ENCODE measurements around the gene PEPD.

The PEPD gene

GRCh38 chr19:33511346-33511745 lies 10.2 kb downstream of the PEPD start:
- H3K9me2 ChIP-seq (ENCODE audit: low read depth, low read length), result no peaks in the 10 kb centered on the region
- no peaks in the 10 kb centered on the region for H3K9me3 ChIP-seq (ENCODE audit: low read length)
- no peaks in the 10 kb centered on the region for H4K20me1 ChIP-seq (ENCODE audit: insufficient read depth, low read length)
- no peaks in the 10 kb centered on the region for H3K36me3 ChIP-seq (ENCODE audit: insufficient read depth, low read length)
- no peaks in the 10 kb centered on the region for H3K4me1 ChIP-seq (ENCODE audit: insufficient read depth, low read length, severe bottlenecking)
- no peak overlapping the region for H3K9ac ChIP-seq (ENCODE audit: low read length)
- H2AFZ ChIP-seq (ENCODE audit: low read length), result no peak overlapping the region
- no peaks in the 10 kb centered on the region for H3F3A ChIP-seq (ENCODE audit: insufficient read depth, low read length)
- TF ChIP-seq EZH2 (IDR thresholded peaks at IDR 0.05; ENCODE audit: borderline replicate concordance, low read length) (no peak), CTCF (IDR thresholded peaks at IDR 0.05; ENCODE audit: low read length) (no peak)
- no peak overlapping the region for H3K4me2 ChIP-seq (ENCODE audit: low read length)
- H3K27me3 ChIP-seq (ENCODE audit: insufficient read depth, low read length), result no peaks in the 10 kb centered on the region
- H3K27ac ChIP-seq (ENCODE audit: low read depth, low read length, poor library complexity, severe bottlenecking), result no peak overlapping the region
- no peak overlapping the region for H3K4me3 ChIP-seq (ENCODE audit: low read depth, low read length, poor library complexity, severe bottlenecking)
- no peaks in the 10 kb centered on the region for H3K79me2 ChIP-seq (ENCODE audit: insufficient read depth, low read length)

- TF ChIP-seq EZH2 (IDR thresholded peaks at IDR 0.05; ENCODE audit: borderline replicate concordance, low read length), result no peak
- TF ChIP-seq CTCF (IDR thresholded peaks at IDR 0.05; ENCODE audit: low read length), result no peak
- no peak overlapping the region for H2AFZ ChIP-seq (ENCODE audit: low read length)
- no peak overlapping the region for H3K9ac ChIP-seq (ENCODE audit: low read length)
- no peaks in the 10 kb centered on the region for H3K27me3 ChIP-seq (ENCODE audit: insufficient read depth, low read length)
- H3K9me2 ChIP-seq (ENCODE audit: low read depth, low read length), result no peaks in the 10 kb centered on the region
- no peaks in the 10 kb centered on the region for H3K4me1 ChIP-seq (ENCODE audit: insufficient read depth, low read length, severe bottlenecking)
- no peaks in the 10 kb centered on the region for H3K79me2 ChIP-seq (ENCODE audit: insufficient read depth, low read length)
- no peaks in the 10 kb centered on the region for H4K20me1 ChIP-seq (ENCODE audit: insufficient read depth, low read length)
- no peak overlapping the region for H3K27ac ChIP-seq (ENCODE audit: low read depth, low read length, poor library complexity, severe bottlenecking)
- H3K4me3 ChIP-seq (ENCODE audit: low read depth, low read length, poor library complexity, severe bottlenecking), result no peak overlapping the region
- H3K4me2 ChIP-seq (ENCODE audit: low read length), result no peak overlapping the region
- no peaks in the 10 kb centered on the region for H3F3A ChIP-seq (ENCODE audit: insufficient read depth, low read length)
- no peaks in the 10 kb centered on the region for H3K9me3 ChIP-seq (ENCODE audit: low read length)
- H3K36me3 ChIP-seq (ENCODE audit: insufficient read depth, low read length), result no peaks in the 10 kb centered on the region
Observed at GRCh38 chr19:33510462-33511194, 11.0 kb downstream of the PEPD start.

GRCh38 chr19:33509774-33510173 lies 11.8 kb downstream of the PEPD start:
- TF ChIP-seq CTCF (IDR thresholded peaks at IDR 0.05; ENCODE audit: low read length) (no peak), EZH2 (IDR thresholded peaks at IDR 0.05; ENCODE audit: borderline replicate concordance, low read length) (no peak)

More at GRCh38 chr19:33509774-33510173, 11.8 kb downstream of the PEPD start:
- no peak overlapping the region for H3K9ac ChIP-seq (ENCODE audit: low read length)
- H3K79me2 ChIP-seq (ENCODE audit: insufficient read depth, low read length), result no peaks in the 10 kb centered on the region
- no peak overlapping the region for H2AFZ ChIP-seq (ENCODE audit: low read length)
- no peak overlapping the region for H3K4me2 ChIP-seq (ENCODE audit: low read length)
- H3K36me3 ChIP-seq (ENCODE audit: insufficient read depth, low read length), result no peaks in the 10 kb centered on the region
- no peaks in the 10 kb centered on the region for H3K9me3 ChIP-seq (ENCODE audit: low read length)
- no peaks in the 10 kb centered on the region for H3K27me3 ChIP-seq (ENCODE audit: insufficient read depth, low read length)
- no peaks in the 10 kb centered on the region for H4K20me1 ChIP-seq (ENCODE audit: insufficient read depth, low read length)
- H3F3A ChIP-seq (ENCODE audit: insufficient read depth, low read length), result no peaks in the 10 kb centered on the region
- no peaks in the 10 kb centered on the region for H3K9me2 ChIP-seq (ENCODE audit: low read depth, low read length)
- H3K4me1 ChIP-seq (ENCODE audit: insufficient read depth, low read length, severe bottlenecking), result no peaks in the 10 kb centered on the region
- H3K27ac ChIP-seq (ENCODE audit: low read depth, low read length, poor library complexity, severe bottlenecking), result no peak overlapping the region
- H3K4me3 ChIP-seq (ENCODE audit: low read depth, low read length, poor library complexity, severe bottlenecking), result no peak overlapping the region

All from OCI-LY1 (cell line).